Thoracic aorta (tissue), 2 donors: ENCODE data around the gene ITPR2. TPM values are rescaled to one million over a fixed set of nuclear protein-coding genes. Genes with fewer than 3 reads are reported as not detected.
"Not testable (repeated sequence)": the region's sequence is repeated elsewhere in the genome, so short reads cannot be mapped to it uniquely, and the experiment has no call there.

Source experiments
- ATAC-seq: fragments of 150-250 bp; one replicate; pipeline ENCODE4 v1.8.0; 2017; ENCODE audit warnings: low read depth; ENCODE audit not compliant: insufficient number of reproducible peaks, low FRiP score
- DNase-seq: peaks from one replicate; pipeline ENCODE4 v3.0.0-alpha.2; 2020; ENCODE audit warnings: low spot score
- H3K27ac ChIP-seq, 2 donors: fragments of 200-600 bp; sonication (generic); 1 replicate in 1 of 2; 2 replicates in 1 of 2; pipeline ENCODE4 v1.5.1; 2016; ENCODE audit warnings: mild to moderate bottlenecking in 2 of 2, moderate library complexity in 2 of 2
- H3K27me3 ChIP-seq: fragments of 200-600 bp; sonication (generic); replicated peaks from 2 replicates; pipeline ENCODE4 v1.6.0; 2016; ENCODE audit warnings: mild to moderate bottlenecking; ENCODE audit not compliant: insufficient read depth
- H3K36me3 ChIP-seq: fragments of 200-600 bp; sonication (generic); one replicate; pipeline ENCODE4 v1.5.1; 2016
- H3K4me1 ChIP-seq, 2 donors: fragments of 200-600 bp; sonication (generic); 1 replicate in 1 of 2; 2 replicates in 1 of 2; pipeline versions ENCODE4 v1.5.1 to v1.6.0; 2016; ENCODE audit warnings: low read depth in 2 of 2, mild to moderate bottlenecking in 1 of 2; ENCODE audit not compliant: control insufficient read depth in 1 of 2
- H3K4me3 ChIP-seq: fragments of 200-600 bp; sonication (generic); 2 replicates; pipeline ENCODE4 v1.5.1; 2016; ENCODE audit warnings: mild to moderate bottlenecking
- H3K9me3 ChIP-seq: fragments of 200-600 bp; sonication (generic); 2 replicates; pipeline ENCODE4 v1.5.1; 2016
- total RNA-seq, 2 donors: library from RNA; depleted of rRNA; stranded (reverse); fragments of >200 nt; gene quantifications; one replicate each; pipeline versions ENCODE4 v1.1.0 to v1.2.3, GENCODE V29; 2016
- TF ChIP-seq, protein P1 (sequence below): fragments of 200-600 bp; sonication (generic); IDR thresholded peaks from one replicate; pipeline ENCODE4 v1.5.1; 2019; ENCODE audit warnings: antibody characterized with exemption

The ITPR2 gene
- total RNA-seq, 2 donors from 2014 or later: 28.3 to 86.3 TPM

DNA sequence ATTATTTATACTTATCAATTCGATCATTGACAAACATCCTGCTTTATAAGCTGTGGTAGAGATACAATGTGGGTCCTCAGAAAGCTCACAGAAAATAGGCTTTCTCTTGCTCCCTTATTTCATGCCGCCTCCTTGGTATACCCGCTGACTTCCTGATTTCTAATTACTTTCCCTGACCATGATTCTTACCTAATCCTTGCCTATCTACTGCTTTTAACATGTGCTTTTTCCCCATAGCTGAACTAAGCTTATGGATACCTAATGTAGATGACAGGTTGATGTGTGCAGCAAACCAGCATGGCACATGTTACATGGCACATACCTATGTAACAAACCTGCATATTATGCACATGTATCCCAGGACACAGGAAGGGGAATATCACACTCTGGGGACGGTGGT, 65.1 kb downstream of the ITPR2 start:
- ATAC-seq: no peak
- Histone ChIP-seq H3K4me1 (peaks cover 0 to 5% of the 10 kb centered on the region in 2 donors), H3K27me3 (no peaks in the 10 kb centered on the region), H3K36me3 (no peaks in the 10 kb centered on the region), H3K4me3 (no peak overlapping the region), H3K27ac (no peak overlapping the region), H3K9me3 (no peaks in the 10 kb centered on the region)
- DNase-seq: no peak
- TF ChIP-seq, protein P1, sequence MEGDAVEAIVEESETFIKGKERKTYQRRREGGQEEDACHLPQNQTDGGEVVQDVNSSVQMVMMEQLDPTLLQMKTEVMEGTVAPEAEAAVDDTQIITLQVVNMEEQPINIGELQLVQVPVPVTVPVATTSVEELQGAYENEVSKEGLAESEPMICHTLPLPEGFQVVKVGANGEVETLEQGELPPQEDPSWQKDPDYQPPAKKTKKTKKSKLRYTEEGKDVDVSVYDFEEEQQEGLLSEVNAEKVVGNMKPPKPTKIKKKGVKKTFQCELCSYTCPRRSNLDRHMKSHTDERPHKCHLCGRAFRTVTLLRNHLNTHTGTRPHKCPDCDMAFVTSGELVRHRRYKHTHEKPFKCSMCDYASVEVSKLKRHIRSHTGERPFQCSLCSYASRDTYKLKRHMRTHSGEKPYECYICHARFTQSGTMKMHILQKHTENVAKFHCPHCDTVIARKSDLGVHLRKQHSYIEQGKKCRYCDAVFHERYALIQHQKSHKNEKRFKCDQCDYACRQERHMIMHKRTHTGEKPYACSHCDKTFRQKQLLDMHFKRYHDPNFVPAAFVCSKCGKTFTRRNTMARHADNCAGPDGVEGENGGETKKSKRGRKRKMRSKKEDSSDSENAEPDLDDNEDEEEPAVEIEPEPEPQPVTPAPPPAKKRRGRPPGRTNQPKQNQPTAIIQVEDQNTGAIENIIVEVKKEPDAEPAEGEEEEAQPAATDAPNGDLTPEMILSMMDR: no peak

DNA sequence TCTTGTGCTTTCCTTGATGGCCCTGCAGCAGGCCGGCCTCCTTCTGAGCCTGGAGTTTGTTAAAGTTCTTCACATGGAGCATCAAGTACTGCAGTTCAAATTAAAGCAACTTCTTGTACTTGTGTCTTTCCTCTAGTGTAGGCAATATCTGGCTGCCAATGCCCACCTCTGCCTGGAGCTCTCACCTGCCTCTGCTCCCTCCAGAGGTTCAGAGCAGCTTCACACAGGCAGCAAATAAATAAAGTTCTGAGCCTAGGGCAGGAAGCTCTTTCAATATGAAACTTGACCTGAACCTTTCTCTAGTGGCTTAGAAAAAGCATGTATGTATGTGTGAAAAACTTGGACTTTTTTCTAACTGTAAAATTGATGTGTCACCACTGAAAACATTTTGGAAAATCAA, 65.9 kb downstream of the ITPR2 start:
- TF ChIP-seq, protein P1: no peak
- Histone ChIP-seq H3K4me1 (peaks cover 0 to 5% of the 10 kb centered on the region in 2 donors), H3K27me3 (no peaks in the 10 kb centered on the region), H3K9me3 (peaks cover 4% of the 10 kb centered on the region), H3K36me3 (no peaks in the 10 kb centered on the region), H3K27ac (no peak overlapping the region), H3K4me3 (no peak overlapping the region)
- DNase-seq (no peak), ATAC-seq (no peak)

DNA sequence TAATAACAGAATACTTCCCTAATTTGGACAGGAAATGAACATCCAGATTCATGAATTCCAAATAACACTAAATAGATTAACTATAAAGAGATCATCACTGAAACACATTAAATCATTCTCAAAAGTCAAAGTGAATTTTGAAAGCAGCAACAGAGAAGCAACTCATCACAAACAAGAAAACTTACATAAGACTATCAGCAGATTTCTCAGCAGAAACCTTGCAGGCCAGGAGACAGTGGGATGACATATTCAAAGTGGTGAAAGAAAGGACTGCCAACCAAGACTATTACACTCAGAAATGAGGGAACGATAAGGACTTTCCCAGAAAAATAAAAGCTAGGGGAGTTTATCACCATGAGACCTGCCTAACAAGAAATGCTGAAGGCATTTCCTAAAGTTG, 70.8 kb downstream of the ITPR2 start:
- H3K27me3 ChIP-seq: no peaks in the 10 kb centered on the region
- H3K36me3 ChIP-seq: no peaks in the 10 kb centered on the region
- ATAC-seq: no peak
- DNase-seq: no peak
- TF ChIP-seq, protein P1: no peak
- no peaks in the 10 kb centered on the region for H3K4me1 ChIP-seq
- no peak overlapping the region for H3K27ac ChIP-seq
- H3K9me3 ChIP-seq: peaks cover 8% of the 10 kb centered on the region
- H3K4me3 ChIP-seq: no peak overlapping the region

DNA sequence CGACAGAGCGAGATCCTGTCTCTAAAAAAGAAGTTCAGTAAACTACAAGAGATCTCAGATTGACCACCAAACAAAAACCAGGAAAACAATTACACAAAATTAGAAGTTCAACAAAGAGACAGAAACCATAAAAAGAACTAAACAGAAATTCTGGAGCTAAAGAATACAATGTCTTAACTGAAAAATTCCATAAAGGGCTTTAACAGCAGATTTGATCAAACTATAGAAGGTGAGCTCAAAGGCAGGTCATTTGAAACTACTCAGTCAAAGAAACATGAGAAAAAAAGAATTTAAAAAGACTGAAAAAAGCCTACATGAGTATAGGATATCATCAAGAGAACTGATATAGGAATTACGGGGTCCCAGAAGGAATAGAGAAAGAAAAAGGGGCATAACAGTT, 71.2 kb downstream of the ITPR2 start:
- ATAC-seq: no peak
- TF ChIP-seq, protein P1: no peak

DNA sequence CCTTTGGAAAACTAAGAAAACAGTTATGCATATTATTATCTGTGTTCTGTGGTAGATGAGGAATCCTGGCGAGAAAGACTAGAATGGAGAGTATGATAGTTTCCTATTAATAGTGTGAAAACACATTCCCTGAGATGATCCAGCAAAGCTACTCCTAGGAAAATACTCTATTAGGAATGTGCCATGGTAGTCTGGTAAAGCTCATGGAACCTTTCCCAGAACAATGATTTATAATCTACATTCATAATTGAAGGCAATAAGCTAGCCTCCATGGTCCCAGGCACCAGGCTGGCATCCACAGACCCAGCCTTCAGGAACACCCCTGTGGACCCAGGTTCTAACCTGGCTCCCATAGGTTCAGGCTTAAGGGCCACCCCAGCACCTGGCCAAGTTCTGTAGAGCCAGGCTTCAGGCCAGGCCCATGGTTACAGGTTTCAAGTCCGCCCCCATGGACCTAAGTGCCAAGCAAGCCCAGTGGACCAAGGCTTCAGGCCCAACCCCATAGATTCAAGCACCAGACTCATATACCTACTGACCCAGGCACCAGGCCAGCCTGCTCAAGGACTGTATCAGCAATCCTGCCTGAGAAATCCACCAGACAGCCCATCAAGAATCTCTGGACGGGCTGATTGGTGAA, 72.2 kb downstream of the ITPR2 start:
- ATAC-seq: no peak
- H3K4me3 ChIP-seq: no peak overlapping the region
- no peak for DNase-seq
- H3K36me3 ChIP-seq: no peaks in the 10 kb centered on the region
- TF ChIP-seq, protein P1: no peak
- no peak overlapping the region for H3K27ac ChIP-seq
- no peaks in the 10 kb centered on the region for H3K4me1 ChIP-seq
- H3K27me3 ChIP-seq: no peaks in the 10 kb centered on the region
- peaks cover 8% of the 10 kb centered on the region for H3K9me3 ChIP-seq

More for the DNA sequence above, 71.2 kb downstream of the ITPR2 start:
- Histone ChIP-seq H3K27me3 (no peaks in the 10 kb centered on the region), H3K4me1 (no peaks in the 10 kb centered on the region), H3K9me3 (peaks cover 8% of the 10 kb centered on the region), H3K27ac (no peak overlapping the region), H3K36me3 (no peaks in the 10 kb centered on the region), H3K4me3 (no peak overlapping the region)
- no peak for DNase-seq

DNA sequence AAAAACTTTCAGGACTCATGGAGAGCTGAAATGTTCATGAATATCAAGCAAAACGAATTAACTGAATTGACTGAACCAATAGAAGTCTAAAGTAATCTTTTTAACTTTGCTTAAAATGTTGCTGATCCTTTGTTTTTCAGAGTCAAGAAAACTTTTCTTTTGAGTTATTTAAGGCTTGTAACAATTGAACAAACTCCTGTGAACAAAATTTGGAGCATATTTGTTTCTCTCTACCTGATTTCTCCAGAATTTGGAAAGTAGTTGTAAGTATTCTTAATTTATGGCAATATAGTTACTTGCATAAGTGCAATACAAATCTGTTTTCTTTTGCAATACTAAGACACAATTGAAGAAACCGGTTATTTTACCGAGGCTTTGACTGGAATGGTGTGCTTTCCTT, 77.6 kb downstream of the ITPR2 start:
- H3K9me3 ChIP-seq, H3K36me3 ChIP-seq, H3K4me1 ChIP-seq, ATAC-seq, H3K4me3 ChIP-seq, H3K27ac ChIP-seq, H3K27me3 ChIP-seq, DNase-seq: not testable (repeated sequence)
